ENCODE measurements around the gene TWSG1. TPM values are rescaled to one million over a fixed set of nuclear protein-coding genes. Genes with fewer than 3 reads are reported as not detected.

Gene TWSG1
- total and polyA plus RNA-seq, 2 donors (not counting 3 experiments of a cell fraction or from before 2014, with no cell fraction given): 52.4 to 57.4 TPM

GRCh38 chr18:9364242-9364641 lies 29.7 kb downstream of the TWSG1 start:
- H3K27me3 ChIP-seq (ENCODE audit: control insufficient read depth in 2 of 2, insufficient read depth in 2 of 2, low read length in 2 of 2): no peaks in the 10 kb centered on the region
- no peaks in the 10 kb centered on the region for H3K36me3 ChIP-seq (ENCODE audit: control insufficient read depth in 2 of 2, extremely low read depth in 1 of 2, insufficient read depth in 2 of 2, low read length in 2 of 2)
- H3K27ac ChIP-seq (ENCODE audit: insufficient read depth, low read depth, low read length): no peak overlapping the region
- FAIRE-seq (no peak), DNase-seq (ENCODE audit: low read depth, low spot score) (no peak)
- intact Hi-C loops (cut with micrococcal nuclease) (loop anchor here (10.0 kb wide), 1 partner anchor 111 kb away; the partner anchor contains the start of gene RALBP1), dilution Hi-C loops (cut with MboI; ENCODE audit: extremely low pct_ligation_motif_present, low sequenced_read_pairs) (no loop called here)
- H3K4me3 ChIP-seq (replicated peaks in 1 of 3; ENCODE audit: insufficient read depth in 1 of 3, low read depth in 1 of 3, low read length in 3 of 3): no peak overlapping the region
- no peak overlapping the region for H2AFZ ChIP-seq (ENCODE audit: low read depth, low read length)
- H4K20me1 ChIP-seq (replicated peaks; ENCODE audit: control insufficient read depth, extremely low read depth, insufficient read depth, low read length): no peaks in the 10 kb centered on the region
- POLR2A ChIA-PET: no interaction called here
- no peak overlapping the region for H3K4me2 ChIP-seq (ENCODE audit: insufficient read depth, low read length)
- H3K9me1 ChIP-seq (replicated peaks; ENCODE audit: control insufficient read depth, extremely low read depth, insufficient read depth, low read length): no peaks in the 10 kb centered on the region
- no peaks in the 10 kb centered on the region for H3K79me2 ChIP-seq (ENCODE audit: control insufficient read depth, insufficient read depth, low read length)
- TF ChIP-seq POLR2AphosphoS5 (IDR thresholded peaks at IDR 0.05; ENCODE audit: insufficient read depth, low read depth, low read length): no peak
- no peak overlapping the region for H3K9ac ChIP-seq (replicated peaks; ENCODE audit: extremely low read depth, insufficient read depth, low read length)
- no peaks in the 10 kb centered on the region for H3K9me3 ChIP-seq (replicated peaks; ENCODE audit: control insufficient read depth, insufficient read depth, low read length)
- peaks cover 7% of the 10 kb centered on the region for H3K4me1 ChIP-seq (ENCODE audit: control insufficient read depth, extremely low read depth, insufficient read depth, low read length)
- no TSS peak for BruUV-seq (replicated peaks)
- CTCF ChIA-PET: interaction anchor here (3.9 kb wide), 1 partner anchor 152 kb away, joined by 62 read pairs; no protein-coding TSS in a partner anchor

GRCh38 chr18:9365406-9365805 lies 30.8 kb downstream of the TWSG1 start:
- Histone ChIP-seq H3K9me1 (replicated peaks; ENCODE audit: control insufficient read depth, extremely low read depth, insufficient read depth, low read length) (no peaks in the 10 kb centered on the region), H3K27ac (ENCODE audit: insufficient read depth, low read depth, low read length) (no peak overlapping the region), H3K27me3 (ENCODE audit: control insufficient read depth in 2 of 2, insufficient read depth in 2 of 2, low read length in 2 of 2) (no peaks in the 10 kb centered on the region), H3K4me1 (ENCODE audit: control insufficient read depth, extremely low read depth, insufficient read depth, low read length) (peaks cover 7% of the 10 kb centered on the region), H2AFZ (ENCODE audit: low read depth, low read length) (no peak overlapping the region), H3K9ac (replicated peaks; ENCODE audit: extremely low read depth, insufficient read depth, low read length) (no peak overlapping the region), H3K4me3 (replicated peaks in 1 of 3; ENCODE audit: insufficient read depth in 1 of 3, low read depth in 1 of 3, low read length in 3 of 3) (no peak overlapping the region), H3K79me2 (ENCODE audit: control insufficient read depth, insufficient read depth, low read length) (no peaks in the 10 kb centered on the region), H4K20me1 (replicated peaks; ENCODE audit: control insufficient read depth, extremely low read depth, insufficient read depth, low read length) (no peaks in the 10 kb centered on the region), H3K4me2 (ENCODE audit: insufficient read depth, low read length) (no peak overlapping the region), H3K36me3 (ENCODE audit: control insufficient read depth in 2 of 2, extremely low read depth in 1 of 2, insufficient read depth in 2 of 2, low read length in 2 of 2) (no peaks in the 10 kb centered on the region), H3K9me3 (replicated peaks; ENCODE audit: control insufficient read depth, insufficient read depth, low read length) (no peaks in the 10 kb centered on the region)
- FAIRE-seq (no peak), DNase-seq (ENCODE audit: low read depth, low spot score) (no peak)
- ChIA-PET POLR2A (interaction anchor here (1.4 kb wide), 1 partner anchor 45 kb away, joined by 3 read pairs; no protein-coding TSS in a partner anchor), CTCF (interaction anchor here (0.6 to 3.9 kb wide), 30 partner anchors 9 to 300 kb away, joined by 3 to 62 read pairs (median 4); partner anchors contain the start of genes RALBP1 and TWSG1)
- intact Hi-C loops (cut with micrococcal nuclease) (loop anchor here (10.0 kb wide), 1 partner anchor 109 kb away; the partner anchor contains the start of gene RALBP1), dilution Hi-C loops (cut with MboI; ENCODE audit: extremely low pct_ligation_motif_present, low sequenced_read_pairs) (no loop called here)
- no TSS peak for BruUV-seq (replicated peaks)
- TF ChIP-seq EZH2 (IDR thresholded peaks at IDR 0.05; ENCODE audit: borderline replicate concordance, low read depth, low read length, severe bottlenecking): no peak
- no peak for TF ChIP-seq GATA2 (IDR thresholded peaks at IDR 0.05; ENCODE audit: insufficient read depth, insufficient read length, low read depth, low read length)
